ENCODE data around the gene LYZL6. TPM values are rescaled to one million over a fixed set of nuclear protein-coding genes. Genes with fewer than 3 reads are reported as not detected.
"Not testable (repeated sequence)": the region's sequence is repeated elsewhere in the genome, so short reads cannot be mapped to it uniquely, and the experiment has no call there.

Gene LYZL6
- total RNA-seq, 1 donor from 2014 or later, result not detected

- Mint-ChIP-seq H3K4me1 (ENCODE audit: low read depth) (no peaks in the 10 kb centered on the region), H3K9me3 (no peaks in the 10 kb centered on the region), H3K4me3 (no peak overlapping the region), H3K27me3 (ENCODE audit: insufficient read depth) (peaks cover 9% of the 10 kb centered on the region), H3K36me3 (ENCODE audit: low read depth) (no peaks in the 10 kb centered on the region), H3K27ac (no peak overlapping the region)
- DNase-seq (ENCODE audit: low spot score), result no peak
- intact Hi-C loops (cut with micrococcal nuclease), result no loop called here
These were observed 28.6 kb upstream of the LYZL6 start for GRCh38 chr17:35972066-35972465.

GRCh38 chr17:35969558-35970380 is 26.3 kb upstream of the LYZL6 start:
- H3K36me3 Mint-ChIP-seq (ENCODE audit: low read depth), result no peaks in the 10 kb centered on the region
- intact Hi-C loops (cut with micrococcal nuclease), result loop anchor here (1.0 kb wide), 4 partner anchors 103 to 514 kb away; no protein-coding TSS in a partner anchor
- peak; percentile 61 for DNase-seq (ENCODE audit: low spot score)
- H3K27me3 Mint-ChIP-seq (ENCODE audit: insufficient read depth), result peaks cover 12% of the 10 kb centered on the region
- H3K4me1 Mint-ChIP-seq (ENCODE audit: low read depth), result no peaks in the 10 kb centered on the region
- H3K27ac Mint-ChIP-seq, result no peak overlapping the region
- no peak overlapping the region for H3K4me3 Mint-ChIP-seq
- H3K9me3 Mint-ChIP-seq, result no peaks in the 10 kb centered on the region

- Mint-ChIP-seq H3K27ac (no peak overlapping the region), H3K4me3 (no peak overlapping the region), H3K36me3 (ENCODE audit: low read depth) (no peaks in the 10 kb centered on the region), H3K9me3 (no peaks in the 10 kb centered on the region), H3K4me1 (ENCODE audit: low read depth) (no peaks in the 10 kb centered on the region), H3K27me3 (ENCODE audit: insufficient read depth) (peaks cover 12% of the 10 kb centered on the region)
- DNase-seq (ENCODE audit: low spot score), result no peak
- intact Hi-C loops (cut with micrococcal nuclease), result loop anchor here (1.0 kb wide), 4 partner anchors 104 to 515 kb away; no protein-coding TSS in a partner anchor
These were observed 25.1 kb upstream of the LYZL6 start for GRCh38 chr17:35968520-35969054.

GRCh38 chr17:35965272-35965671 is 21.8 kb upstream of the LYZL6 start:
- H3K4me1 Mint-ChIP-seq (ENCODE audit: low read depth), result no peaks in the 10 kb centered on the region
- H3K27me3 Mint-ChIP-seq (ENCODE audit: insufficient read depth), result peaks cover 20% of the 10 kb centered on the region
- no peak overlapping the region for H3K4me3 Mint-ChIP-seq
- no peaks in the 10 kb centered on the region for H3K36me3 Mint-ChIP-seq (ENCODE audit: low read depth)
- DNase-seq (ENCODE audit: low spot score), result no peak
- intact Hi-C loops (cut with micrococcal nuclease), result no loop called here
- no peak overlapping the region for H3K27ac Mint-ChIP-seq
- no peaks in the 10 kb centered on the region for H3K9me3 Mint-ChIP-seq

- Mint-ChIP-seq H3K9me3 (no peaks in the 10 kb centered on the region), H3K27ac (no peak overlapping the region), H3K36me3 (ENCODE audit: low read depth) (no peaks in the 10 kb centered on the region), H3K4me1 (ENCODE audit: low read depth) (no peaks in the 10 kb centered on the region), H3K27me3 (ENCODE audit: insufficient read depth) (peaks cover 16% of the 10 kb centered on the region), H3K4me3 (no peak overlapping the region)
- intact Hi-C loops (cut with micrococcal nuclease), result no loop called here
- DNase-seq (ENCODE audit: low spot score), result no peak
These were observed 20.1 kb upstream of the LYZL6 start for GRCh38 chr17:35963663-35964062.

GRCh38 chr17:35953720-35954119 is 10.2 kb upstream of the LYZL6 start:
- H3K27ac Mint-ChIP-seq, result no peak overlapping the region
- DNase-seq (ENCODE audit: low spot score), result no peak
- no peak overlapping the region for H3K4me3 Mint-ChIP-seq
- intact Hi-C loops (cut with micrococcal nuclease), result no loop called here
- no peaks in the 10 kb centered on the region for H3K36me3 Mint-ChIP-seq (ENCODE audit: low read depth)
- no peaks in the 10 kb centered on the region for H3K4me1 Mint-ChIP-seq (ENCODE audit: low read depth)
- H3K27me3 Mint-ChIP-seq (ENCODE audit: insufficient read depth), result peaks cover 39% of the 10 kb centered on the region
- H3K9me3 Mint-ChIP-seq, result no peaks in the 10 kb centered on the region

- Mint-ChIP-seq H3K27me3 (ENCODE audit: insufficient read depth) (peaks cover 21% of the 10 kb centered on the region), H3K4me1 (ENCODE audit: low read depth) (no peaks in the 10 kb centered on the region), H3K4me3 (no peak overlapping the region), H3K36me3 (ENCODE audit: low read depth) (no peaks in the 10 kb centered on the region), H3K27ac (no peak overlapping the region), H3K9me3 (no peaks in the 10 kb centered on the region)
- DNase-seq (ENCODE audit: low spot score), result no peak
- intact Hi-C loops (cut with micrococcal nuclease), result no loop called here
These were observed 5.9 kb upstream of the LYZL6 start for GRCh38 chr17:35949401-35949800.

GRCh38 chr17:35948092-35948491 is 4.6 kb upstream of the LYZL6 start:
- intact Hi-C loops (cut with micrococcal nuclease), result no loop called here
- Mint-ChIP-seq H3K4me3 (no peak overlapping the region), H3K4me1 (ENCODE audit: low read depth) (peaks cover 2% of the 10 kb centered on the region), H3K27ac (no peak overlapping the region), H3K36me3 (ENCODE audit: low read depth) (no peaks in the 10 kb centered on the region), H3K9me3 (no peaks in the 10 kb centered on the region), H3K27me3 (ENCODE audit: insufficient read depth) (peaks cover 11% of the 10 kb centered on the region)
- no peak for DNase-seq (ENCODE audit: low spot score)

GRCh38 chr17:35947156-35947585 is 3.7 kb upstream of the LYZL6 start:
- Mint-ChIP-seq H3K4me3 (no peak overlapping the region), H3K36me3 (ENCODE audit: low read depth) (no peaks in the 10 kb centered on the region), H3K4me1 (ENCODE audit: low read depth) (peaks cover 4% of the 10 kb centered on the region), H3K27ac (no peak overlapping the region), H3K9me3 (no peaks in the 10 kb centered on the region), H3K27me3 (ENCODE audit: insufficient read depth) (peaks cover 4% of the 10 kb centered on the region)
- intact Hi-C loops (cut with micrococcal nuclease), result no loop called here
- peak; percentile 24 for DNase-seq (ENCODE audit: low spot score)

- Mint-ChIP-seq H3K9me3 (peaks cover under 1% of the 10 kb centered on the region), H3K4me3 (no peak overlapping the region), H3K4me1 (ENCODE audit: low read depth) (peaks cover 4% of the 10 kb centered on the region), H3K36me3 (ENCODE audit: low read depth) (no peaks in the 10 kb centered on the region), H3K27me3 (ENCODE audit: insufficient read depth) (peaks cover 6% of the 10 kb centered on the region), H3K27ac (no peak overlapping the region)
- intact Hi-C loops (cut with micrococcal nuclease), result no loop called here
- no peak for DNase-seq (ENCODE audit: low spot score)
These were observed 638 bp upstream of the LYZL6 start for GRCh38 chr17:35944151-35944550.

- Mint-ChIP-seq H3K27ac (no peak overlapping the region), H3K36me3 (ENCODE audit: low read depth) (no peaks in the 10 kb centered on the region), H3K4me1 (ENCODE audit: low read depth) (peaks cover 4% of the 10 kb centered on the region), H3K4me3 (no peak overlapping the region), H3K9me3 (peaks cover 5% of the 10 kb centered on the region), H3K27me3 (ENCODE audit: insufficient read depth) (peaks cover 11% of the 10 kb centered on the region)
- intact Hi-C loops (cut with micrococcal nuclease), result no loop called here
- no peak for DNase-seq (ENCODE audit: low spot score)
These were observed 826 bp downstream of the LYZL6 start for GRCh38 chr17:35942588-35943186.

GRCh38 chr17:35938492-35938891 is 5.0 kb downstream of the LYZL6 start:
- intact Hi-C loops (cut with micrococcal nuclease); H3K4me1 Mint-ChIP-seq (ENCODE audit: low read depth); H3K36me3 Mint-ChIP-seq (ENCODE audit: low read depth); H3K4me3 Mint-ChIP-seq; H3K9me3 Mint-ChIP-seq; H3K27ac Mint-ChIP-seq; DNase-seq (ENCODE audit: low spot score): not testable (repeated sequence)
- peaks cover 24% of the 10 kb centered on the region for H3K27me3 Mint-ChIP-seq (ENCODE audit: insufficient read depth)

GRCh38 chr17:35936063-35936462 is 7.5 kb downstream of the LYZL6 start:
- intact Hi-C loops (cut with micrococcal nuclease), result no loop called here

More at GRCh38 chr17:35936063-35936462, 7.5 kb downstream of the LYZL6 start:
- Mint-ChIP-seq H3K27ac (no peak overlapping the region), H3K9me3 (peaks cover 5% of the 10 kb centered on the region), H3K4me3 (no peak overlapping the region), H3K4me1 (ENCODE audit: low read depth) (peaks cover 6% of the 10 kb centered on the region), H3K36me3 (ENCODE audit: low read depth) (no peaks in the 10 kb centered on the region), H3K27me3 (ENCODE audit: insufficient read depth) (peaks cover 22% of the 10 kb centered on the region)
- no peak for DNase-seq (ENCODE audit: low spot score)

All from activated T-helper 1 cell treated with anti-CD3 and anti-CD28 coated beads, Interleukin-12 subunit alpha, Interleukin-12 subunit beta, Interleukin-2, Interleukin-4 antibody, amounts not matched to agents 30 ng/mL and 10 ng/mL and 1 ng/mL, durations not matched to agents 14 hours and 24 hours and 36 hours (primary cell).